GM12878 (cell line): ENCODE results near the gene NHLRC4. TPM values are rescaled to one million over a fixed set of nuclear protein-coding genes. Genes with fewer than 3 reads are reported as not detected.
A peak's percentile ranks its signal among the peaks of the same experiment; 100 is the strongest.

Source experiments
- CHD2 ChIP-seq: IDR thresholded peaks from 2 replicates; pipeline ENCODE4 v1.6.1; 2011; ENCODE audit warnings: low read depth, low read length, improper control_type of control experiment, borderline replicate concordance
- CHD4 ChIP-seq: fragments of 200-600 bp; sonication (generic); IDR thresholded peaks from 2 replicates; pipeline ENCODE4 v1.6.1; 2016; ENCODE audit warnings: mild to moderate bottlenecking
- EED ChIP-seq: sonication (generic); IDR thresholded peaks from 2 replicates; pipeline ENCODE4 v1.6.1; 2016; ENCODE audit warnings: antibody characterized with exemption, low read depth
- HDAC2 ChIP-seq: fragments of 200-600 bp; sonication (generic); IDR thresholded peaks from 2 replicates; pipeline ENCODE4 v1.6.1; 2017
- KAT2A ChIP-seq: conservative IDR thresholded peaks from 2 replicates; pipeline ENCODE4 v1.6.1; 2011; ENCODE audit warnings: low read depth, low read length; ENCODE audit not compliant: control insufficient read depth
- KLF5 ChIP-seq: fragments of 450-650 bp; IDR thresholded peaks from 2 replicates; pipeline ENCODE4 v1.6.1; 2014; ENCODE audit warnings: mild to moderate bottlenecking; ENCODE audit not compliant: partially characterized antibody
- NFXL1 ChIP-seq: fragments of 450-650 bp; IDR thresholded peaks from 2 replicates; pipeline ENCODE4 v1.6.1; 2017; ENCODE audit warnings: antibody characterized with exemption, mild to moderate bottlenecking, borderline replicate concordance
- NFYB ChIP-seq: IDR thresholded peaks from 2 replicates; pipeline ENCODE4 v1.6.1; 2011; ENCODE audit warnings: low read depth, mild to moderate bottlenecking, low read length, improper control_type of control experiment, moderate library complexity; ENCODE audit not compliant: insufficient read depth
- NR2C1 ChIP-seq: fragments of 450-650 bp; IDR thresholded peaks from 2 replicates; pipeline ENCODE4 v1.6.1; 2017; ENCODE audit warnings: antibody characterized with exemption, mild to moderate bottlenecking, moderate library complexity
- NRF1 ChIP-seq: conservative IDR thresholded peaks from 2 replicates; pipeline ENCODE4 v1.6.1; 2011; ENCODE audit warnings: mild to moderate bottlenecking, low read depth, low read length, improper control_type of control experiment
- PAX8 ChIP-seq: fragments of 450-650 bp; IDR thresholded peaks from 2 replicates; pipeline ENCODE4 v1.6.1; 2017; ENCODE audit warnings: mild to moderate bottlenecking, moderate library complexity
- PKNOX1 ChIP-seq: fragments of 450-650 bp; IDR thresholded peaks from 2 replicates; pipeline ENCODE4 v1.6.1; 2016; ENCODE audit warnings: mild to moderate bottlenecking
- POLR2AphosphoS2 ChIP-seq: IDR thresholded peaks from 2 replicates; pipeline ENCODE4 v1.6.1; 2011; ENCODE audit warnings: low read depth, mild to moderate bottlenecking, low read length, improper control_type of control experiment, moderate library complexity
- PRDM15 ChIP-seq: fragments of 450-650 bp; formaldehyde crosslinking; IDR thresholded peaks from 2 replicates; pipeline ENCODE4 v1.4.0; 2020; ENCODE audit warnings: mild to moderate bottlenecking, moderate library complexity
- SREBF1 ChIP-seq: IDR thresholded peaks from 2 replicates; pipeline ENCODE4 v1.6.1; 2012; ENCODE audit warnings: mild to moderate bottlenecking, low read length
- STAT1 ChIP-seq: fragments of 450-650 bp; conservative IDR thresholded peaks from 2 replicates; pipeline ENCODE4 v1.6.1; 2014; ENCODE audit warnings: antibody characterized with exemption, mild to moderate bottlenecking
- USF2 ChIP-seq: IDR thresholded peaks from 2 replicates; pipeline ENCODE4 v1.6.1; 2011; ENCODE audit warnings: low read depth, low read length, improper control_type of control experiment, borderline replicate concordance
- polyA plus RNA-seq, 11 experiments: library from polyadenylated mRNA; depleted of rRNA in 4 of 11; unstranded in 6 of 11; stranded (reverse) in 5 of 11; fragments of >200 nt; fragmentation: Nextera tagmentation in 4 of 11; fragmentation: Illumina TruSeq in 1 of 11; extraction: Ambion mirVana in 4 of 11; extraction: Trizol in 1 of 11; gene quantifications; 1 replicate in 1 of 11; 2 replicates in 10 of 11; pipeline versions ENCODE4 v1.2.1 to v1.2.3, GENCODE V29; 2011 to 2016; ENCODE audit warnings: inconsistent platforms in 2 of 11, missing spikeins in 2 of 11, low read depth in 1 of 11
- total RNA-seq, 4 experiments: library from RNA; depleted of rRNA in 3 of 4; stranded (reverse); fragments of >200 nt in 3 of 4; fragmentation: Illumina TruSeq in 1 of 4; extraction: Trizol in 1 of 4; gene quantifications; 2 replicates each; pipeline versions ENCODE4 v1.2.1 to v1.2.3, GENCODE V29; 2013 to 2021
- TF ChIP-seq, protein P1 (sequence below): fragments of 450-650 bp; IDR thresholded peaks from 2 replicates; pipeline ENCODE4 v1.6.1; 2017; ENCODE audit warnings: mild to moderate bottlenecking, low read depth, inconsistent platforms; ENCODE audit not compliant: poor library complexity, severe bottlenecking
- TF ChIP-seq, protein P2 (sequence below): IDR thresholded peaks from 2 replicates; pipeline ENCODE4 v1.6.1; 2012; ENCODE audit warnings: low read depth, low read length, improper control_type of control experiment

The NHLRC4 gene
- total and polyA plus RNA-seq, 10 of the 15 experiments (the other 5 are each of a cell fraction or from before 2014, with no cell fraction given) = 0.07 to 1.1 (median 0.57) TPM; not detected in 3

DNA sequence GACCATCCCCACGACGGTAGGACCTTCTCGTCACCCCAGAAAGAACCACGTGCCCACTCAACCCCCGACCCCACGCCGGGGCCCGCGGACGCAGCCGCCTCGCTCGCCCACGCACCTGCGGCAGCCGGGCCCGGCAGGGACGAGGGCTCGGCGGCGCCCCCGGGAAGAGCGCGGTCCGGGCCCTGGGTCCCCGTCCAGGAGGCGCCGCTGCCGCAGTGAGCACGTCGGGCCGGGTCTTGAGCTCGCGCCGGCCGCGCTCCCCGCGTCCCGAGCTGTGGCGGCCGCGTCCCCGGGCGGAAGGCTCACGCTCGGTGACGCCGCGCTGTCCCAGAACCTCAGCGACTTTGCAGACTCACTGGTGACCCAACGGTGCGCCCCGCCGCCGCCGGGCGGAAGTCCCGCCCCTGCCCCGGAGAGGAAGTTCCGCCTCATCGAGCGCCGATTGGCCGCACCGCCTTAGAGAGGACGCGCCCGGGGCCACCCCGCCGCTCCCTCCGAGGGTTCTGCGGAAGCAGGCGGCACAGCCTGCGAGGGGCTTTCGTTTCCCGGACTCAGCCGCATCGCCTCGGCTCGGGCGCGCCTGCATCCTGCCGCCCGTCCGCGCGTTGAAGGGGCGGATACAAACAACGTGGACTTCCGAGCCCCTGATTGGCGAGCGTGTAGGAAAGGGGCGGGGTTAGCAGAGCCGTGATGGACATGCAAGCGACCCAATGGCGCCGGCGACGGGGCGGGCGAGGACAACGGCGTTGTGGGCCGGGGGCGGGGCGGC, 22.3 kb downstream of the NHLRC4 start (continued):
- TF ChIP-seq STAT1 = no peak
- TF ChIP-seq NFXL1 = 0 out of 2 replicates have a peak, but pooled peaks have one; percentile 59
- TF ChIP-seq, protein P1, sequence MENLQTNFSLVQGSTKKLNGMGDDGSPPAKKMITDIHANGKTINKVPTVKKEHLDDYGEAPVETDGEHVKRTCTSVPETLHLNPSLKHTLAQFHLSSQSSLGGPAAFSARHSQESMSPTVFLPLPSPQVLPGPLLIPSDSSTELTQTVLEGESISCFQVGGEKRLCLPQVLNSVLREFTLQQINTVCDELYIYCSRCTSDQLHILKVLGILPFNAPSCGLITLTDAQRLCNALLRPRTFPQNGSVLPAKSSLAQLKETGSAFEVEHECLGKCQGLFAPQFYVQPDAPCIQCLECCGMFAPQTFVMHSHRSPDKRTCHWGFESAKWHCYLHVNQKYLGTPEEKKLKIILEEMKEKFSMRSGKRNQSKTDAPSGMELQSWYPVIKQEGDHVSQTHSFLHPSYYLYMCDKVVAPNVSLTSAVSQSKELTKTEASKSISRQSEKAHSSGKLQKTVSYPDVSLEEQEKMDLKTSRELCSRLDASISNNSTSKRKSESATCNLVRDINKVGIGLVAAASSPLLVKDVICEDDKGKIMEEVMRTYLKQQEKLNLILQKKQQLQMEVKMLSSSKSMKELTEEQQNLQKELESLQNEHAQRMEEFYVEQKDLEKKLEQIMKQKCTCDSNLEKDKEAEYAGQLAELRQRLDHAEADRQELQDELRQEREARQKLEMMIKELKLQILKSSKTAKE = no peak
- no peak for TF ChIP-seq PAX8
- TF ChIP-seq NRF1 = no peak
- TF ChIP-seq PRDM15 (CRISPR knock-in tag) = no peak
- no peak for TF ChIP-seq PKNOX1
- TF ChIP-seq NFYB = no peak
- TF ChIP-seq USF2 = no peak; the same call in 1 of the 2 replicates
- TF ChIP-seq NR2C1 = peak; percentile 82
- no peak for TF ChIP-seq CHD4
- no peak for TF ChIP-seq HDAC2
- TF ChIP-seq, protein P2, sequence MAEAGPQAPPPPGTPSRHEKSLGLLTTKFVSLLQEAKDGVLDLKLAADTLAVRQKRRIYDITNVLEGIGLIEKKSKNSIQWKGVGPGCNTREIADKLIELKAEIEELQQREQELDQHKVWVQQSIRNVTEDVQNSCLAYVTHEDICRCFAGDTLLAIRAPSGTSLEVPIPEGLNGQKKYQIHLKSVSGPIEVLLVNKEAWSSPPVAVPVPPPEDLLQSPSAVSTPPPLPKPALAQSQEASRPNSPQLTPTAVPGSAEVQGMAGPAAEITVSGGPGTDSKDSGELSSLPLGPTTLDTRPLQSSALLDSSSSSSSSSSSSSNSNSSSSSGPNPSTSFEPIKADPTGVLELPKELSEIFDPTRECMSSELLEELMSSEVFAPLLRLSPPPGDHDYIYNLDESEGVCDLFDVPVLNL = no peak
- no peak; the same call in 1 of the 2 replicates for TF ChIP-seq CHD2
- peak; percentile 22 for TF ChIP-seq KLF5
- TF ChIP-seq KAT2A = no peak
- peak; percentile 61; the same call in 1 of the 2 replicates for TF ChIP-seq POLR2AphosphoS2
- no peak for TF ChIP-seq EED
- no peak for TF ChIP-seq SREBF1
